Panc1 (cell line): ENCODE data around the gene ERCC2.

ENCODE experiments used
- CTCF ChIP-seq: fragments of 450-650 bp; IDR thresholded peaks from 2 replicates; pipeline ENCODE4 v1.5.1; 2017; ENCODE audit warnings: mild to moderate bottlenecking
- POLR2AphosphoS5 ChIP-seq: IDR thresholded peaks from 2 replicates; pipeline ENCODE4 v1.6.1; 2012; ENCODE audit warnings: mild to moderate bottlenecking, low read depth, low read length, moderate library complexity
- REST ChIP-seq, 2 experiments: IDR thresholded peaks; 2 replicates each; pipeline ENCODE4 v1.6.1; 2011 to 2012; ENCODE audit warnings: low read depth in 2 of 2, control low read depth in 1 of 2, low read length in 1 of 2, mild to moderate bottlenecking in 1 of 2, moderate library complexity in 1 of 2; ENCODE audit not compliant: insufficient read depth in 1 of 2
- SIN3A ChIP-seq: IDR thresholded peaks from 2 replicates; pipeline ENCODE4 v1.6.1; 2012; ENCODE audit warnings: low read depth, mild to moderate bottlenecking, low read length, moderate library complexity, borderline replicate concordance; ENCODE audit not compliant: insufficient read depth
- TCF7L2 ChIP-seq: IDR thresholded peaks from 2 replicates; pipeline ENCODE4 v1.6.1; 2011; ENCODE audit warnings: mild to moderate bottlenecking, low read depth, low read length, inconsistent platforms

GRCh38 chr19:45370410-45371204 is at the start of gene ERCC2:
- TF ChIP-seq CTCF (no peak), POLR2AphosphoS5 (0 out of 2 replicates have a peak, but pooled peaks have one; percentile 31), REST (IDR thresholded peaks at IDR 0.05; ENCODE audit: insufficient read depth in 1 of 2, low read depth in 2 of 2, low read length in 1 of 2) (no peak), TCF7L2 (no peak), SIN3A (no peak)
